C4-2B (cell line): ENCODE results near the gene ARAP1.
A peak's percentile ranks its signal among the peaks of the same experiment; 100 is the strongest.

Experiments
- H3K27ac ChIP-seq: fragments of 450-650 bp; 2 replicates; pipeline ENCODE4 v1.5.1; 2017
- ZFX ChIP-seq: fragments of 450-650 bp; IDR thresholded peaks from 2 replicates; pipeline ENCODE4 v1.6.1; 2017
- TF ChIP-seq, protein P1 (sequence below): fragments of 450-650 bp; conservative IDR thresholded peaks from 2 replicates; pipeline ENCODE4 v1.5.1; 2017; ENCODE audit warnings: mild to moderate bottlenecking

Gene ARAP1

DNA sequence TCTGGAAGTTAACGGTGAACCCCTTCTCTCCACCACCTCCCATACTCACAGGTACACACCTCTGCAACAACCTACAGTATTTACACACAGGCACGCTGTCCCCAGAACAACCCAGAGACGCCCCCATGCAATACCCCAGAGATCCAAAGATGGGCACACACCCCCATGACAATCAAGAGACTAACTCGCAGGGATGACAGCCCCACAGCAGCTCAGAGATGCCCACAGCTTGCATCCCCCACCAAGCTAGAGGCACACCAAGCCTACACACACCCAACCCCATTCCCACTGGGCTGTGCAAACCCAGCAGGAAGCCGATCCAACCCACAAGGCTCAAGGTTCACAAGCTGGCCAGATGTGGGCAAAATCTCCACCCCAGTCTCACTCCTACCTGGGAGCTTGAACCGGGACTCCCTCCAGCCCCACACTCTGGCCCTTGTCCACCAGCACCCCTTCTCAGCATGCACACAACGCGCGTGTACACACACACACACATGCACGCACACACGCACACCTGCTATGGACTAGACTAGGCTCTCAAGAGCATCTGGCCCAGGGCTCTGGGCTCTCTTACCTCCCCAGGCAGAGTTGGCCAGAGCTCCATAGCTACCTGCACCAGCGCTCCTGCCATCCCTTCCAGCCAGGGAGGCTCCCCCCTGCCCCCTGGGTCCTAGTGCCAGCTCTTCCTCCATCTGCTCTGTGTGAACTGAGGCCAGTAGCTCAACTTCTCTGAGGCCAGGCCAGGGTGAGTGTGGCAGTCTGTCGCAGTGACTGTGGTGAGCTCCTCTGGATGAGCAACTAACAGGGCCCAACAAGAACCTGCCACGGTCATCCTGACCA is 30.1 kb upstream of the ARAP1 start:
- TF ChIP-seq, protein P1, sequence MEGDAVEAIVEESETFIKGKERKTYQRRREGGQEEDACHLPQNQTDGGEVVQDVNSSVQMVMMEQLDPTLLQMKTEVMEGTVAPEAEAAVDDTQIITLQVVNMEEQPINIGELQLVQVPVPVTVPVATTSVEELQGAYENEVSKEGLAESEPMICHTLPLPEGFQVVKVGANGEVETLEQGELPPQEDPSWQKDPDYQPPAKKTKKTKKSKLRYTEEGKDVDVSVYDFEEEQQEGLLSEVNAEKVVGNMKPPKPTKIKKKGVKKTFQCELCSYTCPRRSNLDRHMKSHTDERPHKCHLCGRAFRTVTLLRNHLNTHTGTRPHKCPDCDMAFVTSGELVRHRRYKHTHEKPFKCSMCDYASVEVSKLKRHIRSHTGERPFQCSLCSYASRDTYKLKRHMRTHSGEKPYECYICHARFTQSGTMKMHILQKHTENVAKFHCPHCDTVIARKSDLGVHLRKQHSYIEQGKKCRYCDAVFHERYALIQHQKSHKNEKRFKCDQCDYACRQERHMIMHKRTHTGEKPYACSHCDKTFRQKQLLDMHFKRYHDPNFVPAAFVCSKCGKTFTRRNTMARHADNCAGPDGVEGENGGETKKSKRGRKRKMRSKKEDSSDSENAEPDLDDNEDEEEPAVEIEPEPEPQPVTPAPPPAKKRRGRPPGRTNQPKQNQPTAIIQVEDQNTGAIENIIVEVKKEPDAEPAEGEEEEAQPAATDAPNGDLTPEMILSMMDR = no peak
- no peak for TF ChIP-seq ZFX
- H3K27ac ChIP-seq = peak overlapping the region; percentile 68; the same call in 1 of the 2 replicates

DNA sequence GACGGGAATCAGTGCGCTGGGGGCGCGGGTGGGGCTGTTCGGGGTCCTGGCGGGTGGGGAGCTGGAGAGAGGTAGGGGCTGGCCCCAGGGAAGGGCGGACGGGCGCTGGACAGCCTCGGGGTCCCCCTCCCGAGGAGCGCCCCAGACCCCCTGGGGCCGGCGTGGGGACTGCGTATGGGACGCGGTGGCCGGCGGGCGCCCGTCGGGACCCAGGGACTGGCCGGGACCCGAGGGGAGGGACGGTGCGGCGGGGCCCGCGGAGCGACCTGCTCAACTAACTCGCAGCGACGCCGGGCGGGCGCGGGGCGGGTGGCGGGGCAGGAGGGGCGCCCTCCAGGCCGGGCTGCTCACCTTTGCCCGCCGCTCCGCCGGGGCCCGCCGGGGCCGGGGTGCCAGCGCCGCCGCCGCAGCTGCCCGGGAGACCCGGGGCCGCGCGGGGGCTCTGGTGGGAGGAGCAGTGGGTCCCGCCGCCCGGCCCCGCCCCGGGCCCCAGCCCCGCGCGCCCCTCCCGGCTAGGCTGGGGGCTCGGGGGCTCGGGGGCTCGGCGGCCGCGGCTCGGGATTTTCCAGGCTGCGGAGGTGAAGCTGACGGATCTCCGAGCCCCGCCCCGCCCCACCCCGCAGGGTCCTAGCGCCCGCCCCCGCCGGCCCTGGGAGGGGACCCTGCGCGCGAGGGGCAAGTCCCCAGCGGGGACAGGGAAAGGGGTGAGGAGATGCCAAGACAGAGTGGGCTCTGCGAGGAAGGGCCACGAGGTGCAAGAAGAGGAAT is 29.3 kb upstream of the ARAP1 start:
- TF ChIP-seq, protein P1 = no peak
- TF ChIP-seq ZFX = peak; percentile 44; the same call in 1 of the 2 replicates
- peak overlapping the region; percentile 68 for H3K27ac ChIP-seq

DNA sequence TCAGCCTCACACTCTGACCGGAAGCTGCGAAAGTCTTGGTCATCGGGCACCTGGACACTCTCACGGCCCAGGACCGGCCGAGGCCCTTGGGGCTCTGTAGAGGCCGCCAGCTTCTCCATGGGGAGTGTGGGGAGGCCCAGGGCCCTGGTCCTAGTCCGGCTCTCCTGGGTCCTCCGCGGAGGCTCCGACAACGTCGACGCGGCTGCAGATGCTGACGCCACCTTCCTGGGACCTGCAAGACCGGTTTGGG is 28.8 kb upstream of the ARAP1 start:
- peak overlapping the region; percentile 68 for H3K27ac ChIP-seq
- TF ChIP-seq, protein P1 = no peak
- TF ChIP-seq ZFX = no peak

DNA sequence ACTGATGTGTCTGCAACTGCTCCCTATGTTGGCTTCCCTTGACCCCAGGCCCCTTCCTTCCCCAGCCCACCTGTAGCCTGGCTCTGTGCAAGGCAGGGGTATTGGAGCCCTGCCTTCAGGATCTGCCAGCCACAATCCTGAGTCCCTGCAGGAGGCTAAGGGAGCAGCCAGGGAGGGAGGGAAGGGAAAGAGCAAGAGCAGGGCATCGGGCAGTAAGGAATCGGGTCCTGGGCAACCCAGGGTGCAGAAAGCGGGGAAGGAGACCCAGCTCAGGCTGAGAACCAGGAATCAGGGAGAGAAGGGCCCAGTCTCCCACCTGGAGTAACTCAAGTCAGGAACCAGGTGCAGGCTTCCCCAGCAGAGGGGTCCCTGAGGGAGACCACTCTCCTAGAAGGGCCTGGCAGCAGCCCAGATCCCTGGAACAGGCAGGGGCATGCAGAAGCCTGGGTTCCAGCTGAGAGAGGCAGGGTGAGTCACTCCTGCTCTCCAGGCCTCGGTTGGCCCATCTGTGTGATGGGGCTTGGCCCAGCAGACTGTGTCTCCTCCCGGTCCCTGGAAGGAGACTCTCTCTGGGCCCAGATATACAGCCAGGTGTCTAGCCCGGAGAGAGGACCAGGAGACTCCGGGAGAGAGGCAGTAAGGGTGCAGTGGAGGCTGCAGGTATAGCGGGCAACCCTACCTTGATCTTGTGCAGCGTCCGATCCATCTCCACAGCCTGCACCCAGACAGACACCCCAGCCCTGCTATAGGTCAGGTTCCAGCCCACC is 28.3 kb upstream of the ARAP1 start:
- no peak for TF ChIP-seq ZFX
- TF ChIP-seq, protein P1 = no peak

DNA sequence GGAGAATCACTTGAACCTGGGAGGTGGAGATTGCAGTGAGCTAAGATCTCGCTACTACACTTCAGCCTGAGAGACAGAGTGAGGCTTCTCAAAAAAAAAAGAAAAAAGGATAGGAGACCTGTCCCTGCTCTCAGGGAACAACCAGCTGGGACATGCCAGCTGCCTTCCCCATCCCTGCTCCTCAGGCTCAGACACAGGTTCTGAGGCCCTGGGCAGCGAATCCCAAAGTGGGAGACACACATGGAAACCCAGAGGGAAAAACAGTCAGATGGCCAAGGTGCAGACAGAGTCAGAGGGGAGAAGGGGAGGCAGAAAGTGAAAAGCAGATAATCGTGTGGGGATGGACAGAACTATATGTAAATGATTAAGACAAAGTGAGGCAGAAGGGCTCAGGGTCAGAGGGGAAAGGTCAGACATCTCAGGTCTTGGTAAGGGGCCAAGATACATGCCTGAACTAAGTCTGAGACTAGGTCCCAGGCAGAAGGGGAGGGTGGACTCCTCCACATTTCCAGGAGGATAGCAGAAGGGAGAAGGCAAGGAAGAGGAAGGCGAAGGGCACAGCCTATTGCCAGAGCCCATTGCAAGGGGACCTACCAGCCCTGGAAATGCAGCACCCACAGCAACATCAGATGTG is 27.4 kb upstream of the ARAP1 start:
- H3K27ac ChIP-seq = no peak overlapping the region
- TF ChIP-seq, protein P1 = no peak
- TF ChIP-seq ZFX = no peak

More for the DNA sequence above, 28.3 kb upstream of the ARAP1 start:
- H3K27ac ChIP-seq = peak overlapping the region; percentile 68

DNA sequence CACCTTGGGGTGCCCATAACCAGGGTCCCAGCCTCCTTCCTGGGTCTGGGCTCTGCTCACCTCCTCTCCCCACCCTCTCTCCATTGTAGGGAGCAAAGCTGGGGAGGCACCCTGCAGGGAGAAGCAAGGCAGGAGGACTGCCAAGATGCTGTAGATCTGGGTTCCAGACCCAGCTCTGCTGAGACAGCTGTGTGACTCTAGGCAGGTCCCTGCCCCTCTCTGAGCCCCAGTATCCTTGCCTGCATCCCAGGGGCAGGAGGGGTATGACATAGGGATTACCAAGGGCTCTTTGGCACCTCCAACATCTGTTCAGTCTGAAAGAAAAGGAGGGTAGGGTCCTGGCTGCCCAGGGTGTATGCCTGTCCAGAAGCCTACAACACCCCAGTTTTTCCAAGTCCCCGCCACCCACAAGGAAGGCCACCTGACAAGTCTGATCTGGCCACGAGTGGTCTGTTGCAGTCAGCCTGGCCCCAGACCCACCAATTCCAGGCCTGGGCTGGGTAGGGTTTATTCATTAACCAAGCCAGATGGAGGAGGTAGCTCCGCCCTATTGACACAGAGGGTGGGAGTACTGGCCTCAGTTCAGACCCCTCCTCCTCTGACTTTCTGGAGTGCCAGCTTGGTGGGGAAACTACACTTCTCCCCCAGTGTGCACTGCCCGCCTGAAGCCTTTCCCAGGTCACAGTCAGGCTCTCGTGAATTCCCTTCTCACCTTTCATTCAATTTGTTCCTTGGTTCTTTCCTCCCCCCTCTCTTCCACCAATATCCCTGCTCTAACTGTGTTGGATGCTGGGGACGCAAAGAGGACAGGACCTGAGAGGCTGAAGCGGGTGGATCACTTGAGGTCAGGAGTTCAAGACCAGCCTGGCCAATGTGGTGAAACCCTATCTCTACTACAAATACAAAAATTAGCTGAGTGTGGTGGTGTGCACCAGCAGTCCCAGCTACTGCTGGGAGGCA is 26.6 kb upstream of the ARAP1 start:
- H3K27ac ChIP-seq = no peak overlapping the region
- TF ChIP-seq, protein P1 = no peak
- no peak for TF ChIP-seq ZFX
